Body of pancreas (tissue), 4 donors: ENCODE results near the gene FOXN4. TPM values are rescaled to one million over a fixed set of nuclear protein-coding genes. Genes with fewer than 3 reads are reported as not detected.

Experiments
- ATAC-seq: fragments of 150-250 bp; one replicate; pipeline ENCODE4 v1.9.1; 2016
- DNase-seq, 4 donors: peaks; one replicate each; pipeline ENCODE4 v3.0.0-alpha.2; 2019
- H3K27ac ChIP-seq, 4 donors: fragments of 200-600 bp; sonication (generic); 1 replicate in 3 of 4; 2 replicates in 1 of 4; pipeline versions ENCODE4 v1.5.1 to v1.6.1; 2016 to 2019; ENCODE audit warnings: mild to moderate bottlenecking in 1 of 4, mixed read lengths in 1 of 4, moderate library complexity in 1 of 4
- H3K27me3 ChIP-seq, 2 donors: fragments of 200-600 bp; sonication (generic); one replicate each; pipeline ENCODE4 v1.6.0; 2016; ENCODE audit warnings: mild to moderate bottlenecking in 1 of 2
- H3K36me3 ChIP-seq, 2 donors: fragments of 200-600 bp; sonication (generic); replicated peaks in 1 of 2; 2 replicates each; pipeline ENCODE4 v1.5.1; 2016; ENCODE audit warnings: low read depth in 2 of 2; ENCODE audit not compliant: insufficient read depth in 1 of 2
- H3K4me1 ChIP-seq: fragments of 200-600 bp; sonication (generic); one replicate; pipeline ENCODE4 v1.6.0; 2016
- H3K4me3 ChIP-seq, 2 donors: fragments of 200-600 bp; sonication (generic); 1 replicate in 1 of 2; 2 replicates in 1 of 2; pipeline ENCODE4 v1.5.1; 2016 to 2019
- H3K9me3 ChIP-seq, 3 donors: fragments of 200-600 bp; sonication (generic); 1 replicate in 2 of 3; 2 replicates in 1 of 3; pipeline ENCODE4 v1.5.1; 2016
- POLR2A ChIP-seq, 3 donors: fragments of 450-650 bp; IDR thresholded peaks; one replicate each; pipeline ENCODE4 v1.6.1; 2016; ENCODE audit warnings: antibody characterized with exemption in 3 of 3, mild to moderate bottlenecking in 2 of 3
- WGBS, 2 donors: methylation state at CpG; one replicate each; pipeline ENCODE4 v1.1.5; 2017; 5-methylcytosine and 5-hydroxymethylcytosine counted together
- intact Hi-C: fragments of 100-400 bp; cut with DNase I; formaldehyde crosslinking; loops from one replicate; pipeline ENCODE4 v1.15.1; 2023
- total RNA-seq, 2 donors: library from RNA; depleted of rRNA; stranded (reverse); fragments of >200 nt; gene quantifications; one replicate each; pipeline ENCODE4 v1.1.0, GENCODE V29; 2016
- TF ChIP-seq, protein P1 (sequence below), 7 experiments: fragments of 450-650 bp in 4 of 7; fragments of 200-600 bp in 3 of 7; sonication (generic) in 3 of 7; IDR thresholded peaks; one replicate each; pipeline ENCODE4 v1.5.1; 2016 to 2019; ENCODE audit warnings: antibody characterized with exemption in 7 of 7

Gene FOXN4
- total RNA-seq, 2 donors from 2014 or later, result not detected

DNA sequence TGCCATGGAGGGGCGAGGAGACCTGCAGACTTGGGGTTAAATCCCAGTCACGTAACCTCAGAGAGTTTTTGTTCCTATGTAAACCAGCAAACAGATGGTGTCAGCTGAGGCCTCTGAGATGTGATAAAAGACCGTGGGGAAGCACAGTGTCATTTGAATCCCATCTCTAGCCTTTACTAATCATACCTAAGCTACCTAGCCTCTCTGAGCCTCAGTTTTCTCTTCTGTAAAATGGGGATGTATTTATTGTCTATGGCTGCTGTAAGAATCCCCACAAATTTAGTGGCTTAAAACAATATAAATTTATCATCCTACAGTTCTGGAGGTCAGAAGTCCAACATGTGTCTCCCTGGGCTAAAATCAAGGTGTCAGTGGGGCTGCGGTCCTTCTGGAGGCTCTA is 33.9 kb downstream of the FOXN4 start:
- no peak for ATAC-seq
- WGBS, 2 donors, result 67 to 71% methylated on average over 4 of the region's 4 CpGs
- DNase-seq, result no peak

DNA sequence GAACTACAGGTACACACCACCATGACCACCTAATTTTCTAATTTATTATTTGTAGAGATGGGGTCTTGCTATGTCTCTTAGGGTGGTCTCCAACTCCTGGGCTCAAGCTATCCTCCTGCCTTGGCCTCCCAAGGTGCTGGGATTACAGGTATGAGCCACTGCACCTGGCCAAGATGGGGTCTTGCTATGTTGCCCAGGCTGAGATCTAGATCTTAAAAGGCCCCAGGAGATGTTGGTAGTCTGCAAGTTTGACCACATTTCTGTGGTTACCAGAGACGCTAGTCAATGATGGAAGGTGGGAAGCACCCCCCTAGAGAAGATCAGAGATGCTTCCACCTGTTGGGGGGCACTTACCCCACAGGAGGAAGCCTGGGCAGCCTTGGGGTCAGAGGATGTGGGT is 34.7 kb downstream of the FOXN4 start:
- Histone ChIP-seq H3K36me3 (no peaks in the 10 kb centered on the region), H3K4me3 (no peak overlapping the region), H3K9me3 (no peaks in the 10 kb centered on the region), H3K27ac (no peak overlapping the region), H3K27me3 (no peaks in the 10 kb centered on the region), H3K4me1 (no peaks in the 10 kb centered on the region)
- ATAC-seq, result no peak
- intact Hi-C loops, result loop anchor here (10.0 kb wide), 1 partner anchor 110 kb away; no protein-coding TSS in a partner anchor
- 64% methylated on average over 1 of the region's 1 CpG; no CpG with 5 or more reads in 1 of the 2 donors for WGBS, 2 donors
- TF ChIP-seq, protein P1, sequence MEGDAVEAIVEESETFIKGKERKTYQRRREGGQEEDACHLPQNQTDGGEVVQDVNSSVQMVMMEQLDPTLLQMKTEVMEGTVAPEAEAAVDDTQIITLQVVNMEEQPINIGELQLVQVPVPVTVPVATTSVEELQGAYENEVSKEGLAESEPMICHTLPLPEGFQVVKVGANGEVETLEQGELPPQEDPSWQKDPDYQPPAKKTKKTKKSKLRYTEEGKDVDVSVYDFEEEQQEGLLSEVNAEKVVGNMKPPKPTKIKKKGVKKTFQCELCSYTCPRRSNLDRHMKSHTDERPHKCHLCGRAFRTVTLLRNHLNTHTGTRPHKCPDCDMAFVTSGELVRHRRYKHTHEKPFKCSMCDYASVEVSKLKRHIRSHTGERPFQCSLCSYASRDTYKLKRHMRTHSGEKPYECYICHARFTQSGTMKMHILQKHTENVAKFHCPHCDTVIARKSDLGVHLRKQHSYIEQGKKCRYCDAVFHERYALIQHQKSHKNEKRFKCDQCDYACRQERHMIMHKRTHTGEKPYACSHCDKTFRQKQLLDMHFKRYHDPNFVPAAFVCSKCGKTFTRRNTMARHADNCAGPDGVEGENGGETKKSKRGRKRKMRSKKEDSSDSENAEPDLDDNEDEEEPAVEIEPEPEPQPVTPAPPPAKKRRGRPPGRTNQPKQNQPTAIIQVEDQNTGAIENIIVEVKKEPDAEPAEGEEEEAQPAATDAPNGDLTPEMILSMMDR (IDR thresholded peaks at IDR 0.05), result no peak
- no peak for TF ChIP-seq POLR2A (IDR thresholded peaks at IDR 0.05)
- no peak for DNase-seq

More for the DNA sequence above, 33.9 kb downstream of the FOXN4 start:
- H3K9me3 ChIP-seq, result no peaks in the 10 kb centered on the region
- intact Hi-C loops, result loop anchor here (10.0 kb wide), 1 partner anchor 110 kb away; no protein-coding TSS in a partner anchor
- H3K36me3 ChIP-seq, result no peaks in the 10 kb centered on the region
- H3K4me1 ChIP-seq, result no peaks in the 10 kb centered on the region
- no peaks in the 10 kb centered on the region for H3K27me3 ChIP-seq
- no peak overlapping the region for H3K4me3 ChIP-seq
- TF ChIP-seq, protein P1 (IDR thresholded peaks at IDR 0.05), result no peak
- TF ChIP-seq POLR2A (IDR thresholded peaks at IDR 0.05), result no peak
- no peak overlapping the region for H3K27ac ChIP-seq

DNA sequence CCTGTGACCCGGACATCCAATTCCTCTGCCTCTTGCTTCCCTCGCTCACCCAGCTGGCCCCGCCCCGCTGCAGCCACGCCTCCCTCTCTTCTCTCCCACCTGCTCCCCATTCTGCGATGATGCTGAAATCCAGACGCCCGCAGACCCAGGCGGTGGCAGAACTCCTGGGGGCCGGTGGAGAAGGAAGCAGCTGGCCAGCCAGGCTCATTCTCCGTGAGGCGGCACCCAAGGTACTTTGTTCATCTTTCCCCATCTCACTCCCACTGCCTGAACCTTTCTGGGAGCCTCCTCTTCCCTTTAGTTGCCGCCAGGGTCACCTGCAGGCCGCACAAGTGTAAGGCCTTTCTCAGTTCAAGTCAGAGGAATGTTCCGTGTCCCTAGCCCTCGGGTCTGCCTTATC is 35.7 kb downstream of the FOXN4 start:
- Histone ChIP-seq H3K4me1 (no peaks in the 10 kb centered on the region), H3K27me3 (no peaks in the 10 kb centered on the region), H3K4me3 (no peak overlapping the region), H3K9me3 (no peaks in the 10 kb centered on the region), H3K27ac (no peak overlapping the region), H3K36me3 (no peaks in the 10 kb centered on the region)
- WGBS, 2 donors, result 43 to 64% methylated on average over 16 of the region's 16 CpGs
- intact Hi-C loops, result loop anchor here (10.0 kb wide), 1 partner anchor 111 kb away; no protein-coding TSS in a partner anchor
- DNase-seq (no peak), ATAC-seq (no peak)
- TF ChIP-seq, protein P1 (IDR thresholded peaks at IDR 0.05), result no peak
- no peak for TF ChIP-seq POLR2A (IDR thresholded peaks at IDR 0.05)

DNA sequence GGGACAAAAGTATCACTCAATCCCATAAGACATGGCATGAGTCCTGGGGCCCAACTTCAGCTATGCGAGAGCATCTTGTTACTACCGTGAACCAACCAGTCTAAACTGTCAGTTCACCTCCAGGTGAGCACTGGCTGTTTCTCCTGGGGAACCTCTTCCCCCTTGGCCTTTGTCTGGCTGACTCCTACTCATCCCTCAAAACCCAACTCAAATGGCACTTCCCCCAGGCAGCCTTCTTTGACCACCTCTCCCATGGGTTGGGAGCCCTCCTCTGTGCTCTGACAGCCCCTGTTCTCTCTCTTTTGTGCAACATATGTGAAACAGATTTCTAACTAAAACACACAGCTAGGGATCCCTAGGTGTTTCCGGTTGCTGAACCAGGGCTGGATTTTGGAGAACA is 37.7 kb downstream of the FOXN4 start:
- H3K4me1 ChIP-seq, result no peaks in the 10 kb centered on the region
- no peak overlapping the region for H3K4me3 ChIP-seq
- peaks cover under 1 to 4% of the 10 kb centered on the region in 2 donors for H3K36me3 ChIP-seq
- H3K27ac ChIP-seq, result no peak overlapping the region
- intact Hi-C loops, result loop anchor here (10.0 kb wide), 1 partner anchor 113 kb away; no protein-coding TSS in a partner anchor
- ATAC-seq (no peak), DNase-seq (no peak)
- H3K9me3 ChIP-seq, result no peaks in the 10 kb centered on the region
- WGBS, 2 donors, result 88 to 89% methylated on average over 3 of the region's 3 CpGs
- H3K27me3 ChIP-seq, result no peaks in the 10 kb centered on the region
- TF ChIP-seq, protein P1 (IDR thresholded peaks at IDR 0.05), result no peak
- TF ChIP-seq POLR2A (IDR thresholded peaks at IDR 0.05), result no peak

DNA sequence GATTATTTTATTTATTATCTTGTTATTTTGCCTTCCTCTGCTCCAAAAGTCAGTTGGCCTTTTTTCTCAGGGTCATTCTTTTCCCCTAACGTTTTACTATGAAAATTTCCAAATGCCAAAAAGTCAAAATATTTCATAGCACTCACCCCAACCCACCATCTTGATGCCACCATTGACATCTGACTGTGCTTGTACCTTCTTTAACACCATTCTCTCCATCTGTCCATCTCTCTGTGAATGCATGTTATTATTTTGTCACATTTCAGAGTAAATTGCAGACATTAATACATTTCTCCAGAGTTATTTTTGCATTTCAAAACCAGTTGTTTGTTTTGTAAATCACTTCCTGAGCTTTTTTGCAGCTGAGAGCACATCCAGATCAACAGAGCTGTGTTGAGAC is 38.6 kb downstream of the FOXN4 start:
- Histone ChIP-seq H3K4me3 (no peak overlapping the region), H3K27ac (no peak overlapping the region), H3K36me3 (peaks cover 8 to 10% of the 10 kb centered on the region in 2 donors), H3K4me1 (no peaks in the 10 kb centered on the region), H3K9me3 (no peaks in the 10 kb centered on the region), H3K27me3 (no peaks in the 10 kb centered on the region)
- no peak for ATAC-seq
- no peak for DNase-seq
- WGBS, 2 donors, result 0 to 50% methylated on average over 1 of the region's 1 CpG
- TF ChIP-seq, protein P1 (IDR thresholded peaks at IDR 0.05), result no peak
- TF ChIP-seq POLR2A (IDR thresholded peaks at IDR 0.05), result no peak
- intact Hi-C loops, result loop anchor here (10.0 kb wide), 1 partner anchor 114 kb away; no protein-coding TSS in a partner anchor
